Hepatocyte (in vitro differentiated cells): ENCODE results near the gene VPS54.

Source experiments
- CTCF ChIP-seq: fragments of 200-600 bp; sonication (generic); IDR thresholded peaks from 2 replicates; pipeline ENCODE4 v1.5.1; 2016; ENCODE audit warnings: antibody characterized with exemption, mild to moderate bottlenecking; ENCODE audit not compliant: poor library complexity
- EZH2 ChIP-seq: fragments of 200-600 bp; sonication (generic); IDR thresholded peaks from 2 replicates; pipeline ENCODE4 v1.6.1; 2016; ENCODE audit warnings: antibody characterized with exemption, mild to moderate bottlenecking, borderline replicate concordance
- EZH2phosphoT487 ChIP-seq: fragments of 200-600 bp; sonication (generic); IDR thresholded peaks from one replicate; pipeline ENCODE4 v1.6.1; 2018; ENCODE audit warnings: antibody characterized with exemption, mild to moderate bottlenecking, low read depth, moderate library complexity; ENCODE audit not compliant: unreplicated experiment, severe bottlenecking

- TF ChIP-seq CTCF (no peak), EZH2 (no peak), EZH2phosphoT487 (no peak)
Measured at GRCh38 chr2:64056021-64056420, 36.8 kb upstream of the VPS54 start.
